Activated CD8-positive, alpha-beta memory T cell treated with anti-CD3 and anti-CD28 coated beads for 4 hours (primary cell): ENCODE results near the gene PLXNB1.
"Not testable (repeated sequence)": the region's sequence is repeated elsewhere in the genome, so short reads cannot be mapped to it uniquely, and the experiment has no call there.

Experiments used
- DNase-seq, 2 donors: peaks; one replicate each; pipeline ENCODE4 v3.0.0-alpha.2; 2020; ENCODE audit warnings: low read depth in 2 of 2

Gene PLXNB1

GRCh38 chr3:48429960-48430707 is at the start of gene PLXNB1:
TSS of gene PLXNB1 (minus strand) at chr3:48430086. CDS start at chr3:48424611, 5,475 bp downstream.
- DNase-seq, result no peak

- peak in 1 of 2 donors; percentile 38 for DNase-seq
These were observed 49.0 kb upstream of the PLXNB1 start for GRCh38 chr3:48478626-48479555.

GRCh38 chr3:48477959-48478520 is 48.2 kb upstream of the PLXNB1 start:
- DNase-seq, result no peak

- DNase-seq, result no peak
These were observed 46.7 kb upstream of the PLXNB1 start for GRCh38 chr3:48476426-48477053.

- DNase-seq, result no peak
These were observed 45.3 kb upstream of the PLXNB1 start for GRCh38 chr3:48475188-48475587.

GRCh38 chr3:48474619-48475018 is 44.7 kb upstream of the PLXNB1 start:
- no peak for DNase-seq

GRCh38 chr3:48474031-48474430 is 44.1 kb upstream of the PLXNB1 start:
- not testable (repeated sequence) for DNase-seq

GRCh38 chr3:48473617-48473952 is 43.7 kb upstream of the PLXNB1 start:
- no peak for DNase-seq

GRCh38 chr3:48472923-48473616 is 43.2 kb upstream of the PLXNB1 start:
- peak; percentile 85 to 92 for DNase-seq

GRCh38 chr3:48472673-48472922 is 42.7 kb upstream of the PLXNB1 start:
- no peak for DNase-seq

- DNase-seq, result no peak
These were observed 40.4 kb upstream of the PLXNB1 start for GRCh38 chr3:48470286-48470685.

GRCh38 chr3:48469046-48469915 is 39.4 kb upstream of the PLXNB1 start:
- no peak for DNase-seq

- DNase-seq, result no peak
These were observed 38.4 kb upstream of the PLXNB1 start for GRCh38 chr3:48468329-48468731.

- DNase-seq, result no peak
These were observed 37.8 kb upstream of the PLXNB1 start for GRCh38 chr3:48467473-48468267.

GRCh38 chr3:48467110-48467454 is 37.2 kb upstream of the PLXNB1 start:
- DNase-seq, result no peak

GRCh38 chr3:48466386-48467109 is 36.7 kb upstream of the PLXNB1 start:
- DNase-seq, result no peak

- peak; percentile 51 to 69 for DNase-seq
These were observed 35.9 kb upstream of the PLXNB1 start for GRCh38 chr3:48465531-48466378.

- no peak for DNase-seq
These were observed 35.3 kb upstream of the PLXNB1 start for GRCh38 chr3:48465237-48465530.
